Activated CD4-positive, alpha-beta T cell treated with anti-CD3 and anti-CD28 coated beads, Interleukin-2, amount 10 ng/mL, durations not matched to agents 24 days and 14 days (primary cell): ENCODE results near the gene OR1D5. TPM values are rescaled to one million over a fixed set of nuclear protein-coding genes. Genes with fewer than 3 reads are reported as not detected.
"Not testable (repeated sequence)": the region's sequence is repeated elsewhere in the genome, so short reads cannot be mapped to it uniquely, and the experiment has no call there.

Source experiments
- DNase-seq: peaks from one replicate; pipeline ENCODE4 v3.0.0; 2022
- H3K27ac Mint-ChIP-seq: one replicate; pipeline ENCODE4 v1.8.0; 2022; ENCODE audit warnings: mild to moderate bottlenecking, mixed read lengths
- H3K27me3 Mint-ChIP-seq: one replicate; pipeline ENCODE4 v1.8.0; 2022; ENCODE audit warnings: mixed read lengths
- H3K36me3 Mint-ChIP-seq: one replicate; pipeline ENCODE4 v1.8.0; 2022; ENCODE audit warnings: low read depth, mild to moderate bottlenecking, mixed read lengths
- H3K4me1 Mint-ChIP-seq: one replicate; pipeline ENCODE4 v1.8.0; 2021; ENCODE audit warnings: mixed read lengths
- H3K4me3 Mint-ChIP-seq: one replicate; pipeline ENCODE4 v1.8.0; 2022; ENCODE audit warnings: mild to moderate bottlenecking, moderate library complexity, mixed read lengths
- H3K9me3 Mint-ChIP-seq: one replicate; pipeline ENCODE4 v1.8.0; 2021; ENCODE audit warnings: mixed read lengths
- intact Hi-C: fragments of 100-400 bp; cut with micrococcal nuclease; formaldehyde crosslinking; loops from one replicate; pipeline ENCODE4 v1.15.1; 2023
- total RNA-seq: library from RNA; stranded (reverse); gene quantifications from 2 replicates; pipeline ENCODE4 v1.2.3, GENCODE V29; 2022

OR1D5 gene
- total RNA-seq, 1 donor from 2014 or later = not detected

DNA sequence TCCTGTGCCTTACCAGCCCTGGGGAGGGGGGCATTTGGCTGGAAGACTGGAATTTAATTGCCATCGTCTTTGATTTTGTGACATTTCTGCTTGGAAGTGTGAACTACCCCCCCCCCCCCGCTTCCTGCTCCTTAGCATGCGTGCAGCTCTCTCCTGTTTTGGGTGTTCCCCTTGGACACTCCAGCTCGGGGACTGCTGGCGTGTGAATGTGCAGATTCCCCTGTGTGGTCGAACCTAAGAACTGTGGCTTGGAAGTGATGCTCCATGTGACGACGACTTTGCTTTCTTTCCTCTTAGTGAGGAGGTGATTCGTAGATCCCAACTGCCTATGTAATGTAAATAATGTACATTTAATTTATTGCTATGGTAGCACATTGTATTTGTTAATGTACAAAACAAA lies 26.1 kb downstream of the OR1D5 start:
- Mint-ChIP-seq H3K4me1 (no peaks in the 10 kb centered on the region), H3K9me3 (no peaks in the 10 kb centered on the region), H3K27ac (no peak overlapping the region), H3K36me3 (no peaks in the 10 kb centered on the region), H3K27me3 (no peaks in the 10 kb centered on the region), H3K4me3 (no peak overlapping the region)
- intact Hi-C loops = no loop called here
- peak; percentile 34 for DNase-seq

DNA sequence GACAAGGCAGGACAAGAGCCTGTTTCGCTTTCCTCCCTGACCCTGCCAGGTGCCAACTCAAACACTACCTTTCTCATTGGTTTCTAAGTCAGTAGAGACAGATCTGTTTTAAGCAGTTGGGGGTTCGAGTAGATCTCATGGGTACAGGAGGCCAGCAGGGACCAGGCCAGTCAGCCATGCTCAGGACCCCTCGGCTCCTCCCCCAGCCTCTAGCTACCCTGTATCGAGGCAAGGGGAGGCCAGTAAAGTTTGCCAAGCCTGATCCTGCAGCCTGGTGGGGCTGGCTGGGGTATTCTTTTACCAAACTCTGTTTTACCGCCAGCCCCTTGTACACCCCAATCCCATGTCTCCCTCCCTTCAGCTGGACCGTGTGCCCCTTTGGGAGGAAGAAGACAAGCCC lies 26.6 kb downstream of the OR1D5 start:
- intact Hi-C loops = no loop called here
- no peak overlapping the region for H3K27ac Mint-ChIP-seq
- no peaks in the 10 kb centered on the region for H3K9me3 Mint-ChIP-seq
- H3K4me3 Mint-ChIP-seq = no peak overlapping the region
- peak; percentile 40 for DNase-seq
- no peaks in the 10 kb centered on the region for H3K36me3 Mint-ChIP-seq
- H3K4me1 Mint-ChIP-seq = no peaks in the 10 kb centered on the region
- H3K27me3 Mint-ChIP-seq = no peaks in the 10 kb centered on the region

DNA sequence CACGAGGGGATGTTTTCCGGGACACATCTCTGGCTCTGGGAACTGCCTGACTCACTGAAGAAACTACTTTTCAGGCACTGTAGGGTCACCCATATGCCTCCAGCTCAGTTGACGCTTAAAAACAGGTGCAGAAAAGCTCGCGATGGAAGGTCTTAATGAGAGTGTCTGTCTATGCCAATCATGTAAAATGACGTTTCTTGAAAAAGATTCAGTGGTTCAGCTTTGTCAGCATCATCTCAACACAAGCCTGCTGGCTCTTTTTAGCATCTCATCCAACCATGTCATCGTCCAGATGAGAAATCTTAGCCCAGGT lies 27.5 kb downstream of the OR1D5 start:
- H3K4me1 Mint-ChIP-seq = no peaks in the 10 kb centered on the region
- H3K27ac Mint-ChIP-seq = no peak overlapping the region
- peak; percentile 44 for DNase-seq
- H3K27me3 Mint-ChIP-seq = no peaks in the 10 kb centered on the region
- no peaks in the 10 kb centered on the region for H3K36me3 Mint-ChIP-seq
- no peaks in the 10 kb centered on the region for H3K9me3 Mint-ChIP-seq
- no peak overlapping the region for H3K4me3 Mint-ChIP-seq
- intact Hi-C loops = no loop called here

DNA sequence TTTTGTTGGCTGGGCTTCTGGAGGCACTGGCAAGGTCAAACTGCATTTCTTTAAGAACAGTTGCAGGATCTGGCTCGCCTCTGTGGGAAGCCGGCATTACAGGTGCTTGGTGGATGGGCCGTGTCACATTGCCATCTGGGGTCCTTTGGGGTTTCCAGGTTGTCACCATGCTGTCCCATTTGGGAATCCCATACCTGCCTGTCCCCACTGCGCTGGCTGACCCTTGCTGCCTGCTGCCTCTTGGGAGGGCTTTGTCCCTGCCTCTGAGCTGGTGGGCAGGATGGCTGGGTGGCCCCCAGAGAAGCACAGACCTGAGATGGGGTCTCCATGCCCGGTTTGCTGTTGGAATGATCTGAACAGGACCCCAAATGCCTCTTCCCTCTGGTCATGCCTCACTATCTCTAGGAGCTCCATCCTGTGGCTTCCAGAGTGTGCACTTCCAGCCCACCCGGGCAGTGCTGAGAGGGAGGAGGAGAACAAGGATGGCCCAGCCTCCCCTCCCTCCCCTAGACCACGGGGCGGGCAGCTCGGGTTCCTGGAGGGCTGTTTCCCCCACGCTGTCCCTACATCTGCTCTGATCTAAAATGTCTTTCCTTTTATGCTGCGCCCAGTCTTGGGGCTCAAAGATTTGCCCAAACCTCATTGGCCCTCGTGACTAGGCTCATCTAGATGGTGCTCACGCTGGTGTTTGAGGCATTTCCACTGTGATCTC lies 28.0 kb downstream of the OR1D5 start:
- DNase-seq = peak; percentile 48
- Mint-ChIP-seq H3K4me3 (no peak overlapping the region), H3K27ac (no peak overlapping the region), H3K9me3 (no peaks in the 10 kb centered on the region), H3K36me3 (no peaks in the 10 kb centered on the region), H3K27me3 (no peaks in the 10 kb centered on the region), H3K4me1 (no peaks in the 10 kb centered on the region)
- intact Hi-C loops = no loop called here

DNA sequence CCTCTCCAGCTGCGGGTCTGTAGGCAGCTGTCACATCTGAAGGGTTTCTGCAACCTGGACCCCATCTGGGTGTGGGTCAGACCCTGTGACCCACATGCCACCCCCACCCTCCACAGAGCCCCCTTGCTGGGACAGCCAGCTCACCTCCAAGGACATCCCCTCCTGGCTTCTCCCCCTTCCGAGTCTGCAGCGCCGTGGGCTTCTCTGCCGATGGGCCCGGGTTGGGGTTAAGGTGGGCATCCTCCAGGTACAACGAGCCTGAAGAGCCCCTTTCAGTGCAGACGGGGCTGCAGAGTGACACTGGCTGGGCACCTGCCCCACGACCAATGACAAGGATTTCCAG lies 28.9 kb downstream of the OR1D5 start:
- no peaks in the 10 kb centered on the region for H3K9me3 Mint-ChIP-seq
- no peak for DNase-seq
- H3K27me3 Mint-ChIP-seq = no peaks in the 10 kb centered on the region
- H3K36me3 Mint-ChIP-seq = no peaks in the 10 kb centered on the region
- H3K27ac Mint-ChIP-seq = no peak overlapping the region
- no peaks in the 10 kb centered on the region for H3K4me1 Mint-ChIP-seq
- no peak overlapping the region for H3K4me3 Mint-ChIP-seq
- intact Hi-C loops = no loop called here

DNA sequence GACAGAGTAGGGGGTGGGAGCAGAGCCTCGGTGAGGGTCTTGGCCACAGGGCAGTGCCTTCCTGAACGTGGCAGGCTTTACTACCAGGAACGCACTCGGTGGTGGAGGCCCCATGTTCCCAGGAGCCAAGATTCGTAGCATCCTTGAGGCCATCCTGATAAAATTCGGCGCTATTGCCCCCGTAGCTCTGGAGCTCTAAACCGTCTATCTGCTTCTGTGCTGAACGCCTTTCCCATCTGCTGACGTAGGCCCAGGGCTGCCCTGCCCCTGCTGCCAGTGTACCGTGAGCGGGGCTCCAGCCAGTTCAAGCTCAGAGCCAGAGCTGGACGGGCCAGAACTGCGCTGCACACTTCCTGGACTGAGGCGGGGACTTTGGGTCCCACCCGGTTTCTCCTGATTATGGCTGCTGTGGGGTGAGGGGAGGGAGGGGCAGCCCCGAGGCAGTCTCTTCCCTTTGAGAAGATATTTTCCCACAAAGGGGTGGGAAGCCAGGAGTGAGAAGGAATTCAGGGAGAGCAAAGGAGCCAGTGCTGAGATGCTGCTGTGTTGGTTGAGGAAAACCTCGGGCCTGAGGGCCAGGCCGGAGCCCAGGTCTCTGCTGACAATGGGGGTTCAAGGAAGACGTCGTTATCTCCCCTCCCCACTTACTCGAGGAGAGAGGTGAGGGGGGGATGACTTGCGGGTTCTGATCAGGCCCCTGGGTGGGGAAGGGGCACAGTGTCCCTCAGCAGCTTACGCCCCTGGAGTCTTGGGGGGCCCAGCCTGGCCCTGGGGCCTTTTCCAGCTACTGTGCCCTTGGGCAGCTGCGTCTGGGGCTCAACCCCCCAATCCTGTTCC lies 29.4 kb downstream of the OR1D5 start:
- H3K4me1 Mint-ChIP-seq = no peaks in the 10 kb centered on the region
- H3K9me3 Mint-ChIP-seq = no peaks in the 10 kb centered on the region
- peaks cover 2% of the 10 kb centered on the region for H3K36me3 Mint-ChIP-seq
- no peak overlapping the region for H3K27ac Mint-ChIP-seq
- H3K27me3 Mint-ChIP-seq = no peaks in the 10 kb centered on the region
- no peak overlapping the region for H3K4me3 Mint-ChIP-seq
- intact Hi-C loops = no loop called here
- peak; percentile 48 for DNase-seq

DNA sequence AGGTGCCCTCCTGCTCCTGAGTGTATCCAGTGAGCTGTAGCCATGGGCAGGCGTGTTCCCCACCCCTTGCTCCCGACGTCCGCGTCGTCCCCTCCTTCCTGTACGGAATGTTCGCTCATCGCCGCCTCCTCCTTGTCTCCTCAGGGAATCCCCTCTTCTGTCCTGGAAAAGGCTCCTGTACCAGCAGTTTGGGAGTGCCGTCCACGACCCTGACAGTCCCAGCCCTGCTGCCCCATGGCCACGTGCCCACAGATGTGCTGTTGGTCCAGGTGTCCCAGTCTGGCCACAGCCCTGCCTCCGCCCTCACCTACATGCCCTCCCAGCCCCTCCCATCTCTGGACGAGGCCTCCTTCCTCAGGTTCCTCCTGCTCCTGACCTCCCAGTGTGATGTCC lies 30.2 kb downstream of the OR1D5 start:
- H3K4me3 Mint-ChIP-seq = no peak overlapping the region
- H3K36me3 Mint-ChIP-seq = peaks cover 2% of the 10 kb centered on the region
- no peak overlapping the region for H3K27ac Mint-ChIP-seq
- no peaks in the 10 kb centered on the region for H3K9me3 Mint-ChIP-seq
- intact Hi-C loops = no loop called here
- peak; percentile 47 for DNase-seq
- no peaks in the 10 kb centered on the region for H3K27me3 Mint-ChIP-seq
- H3K4me1 Mint-ChIP-seq = no peaks in the 10 kb centered on the region

DNA sequence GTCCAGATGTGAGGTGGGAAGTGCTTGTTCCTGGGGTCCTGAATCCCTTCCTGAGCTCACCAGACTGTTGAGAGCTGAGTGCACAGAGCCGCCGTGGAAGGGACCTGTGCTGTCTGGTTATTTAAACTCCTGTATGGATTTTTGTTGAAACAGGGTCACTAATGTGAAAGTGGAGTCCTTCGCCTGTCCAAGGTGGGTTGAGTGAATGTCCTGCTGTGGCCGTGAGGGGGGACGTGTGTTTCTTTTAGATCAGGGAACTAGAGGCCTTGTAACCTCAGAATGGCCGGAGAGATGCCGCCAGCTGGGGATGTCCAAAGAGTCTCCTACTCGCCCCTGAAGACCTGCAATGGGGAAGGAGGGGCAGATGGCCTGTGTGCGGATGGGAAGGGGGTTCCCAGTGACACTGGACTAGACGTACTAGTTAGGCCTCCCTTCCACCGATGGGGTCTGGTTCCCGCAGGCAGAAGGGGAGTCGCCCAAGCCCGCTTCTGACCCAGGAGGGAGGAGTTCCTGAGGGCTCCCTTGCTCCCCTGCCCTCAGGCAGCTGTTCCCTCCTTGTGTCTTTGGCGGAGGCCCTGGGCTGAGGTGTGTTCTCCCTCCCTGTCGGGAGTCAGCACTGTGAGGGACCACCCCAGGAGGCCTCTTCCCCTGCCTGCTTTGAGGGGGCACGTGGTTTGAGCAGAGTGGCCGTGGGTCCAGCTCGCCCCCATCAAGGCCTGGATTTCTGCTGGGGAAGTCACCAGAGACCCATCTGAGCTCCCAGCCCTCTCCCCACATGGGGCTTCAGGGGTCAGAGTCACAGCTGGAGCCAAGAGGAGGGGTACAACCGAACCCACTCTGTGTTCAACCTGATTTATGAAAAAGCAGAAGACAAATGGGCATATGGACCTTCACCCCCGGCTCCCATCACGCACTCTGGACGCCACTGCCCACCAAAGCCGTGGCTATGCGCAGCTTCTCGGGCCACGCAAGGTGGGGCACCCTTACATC lies 30.9 kb downstream of the OR1D5 start:
- Mint-ChIP-seq H3K4me1 (no peaks in the 10 kb centered on the region), H3K9me3 (no peaks in the 10 kb centered on the region), H3K4me3 (no peak overlapping the region), H3K36me3 (peaks cover 2% of the 10 kb centered on the region), H3K27me3 (no peaks in the 10 kb centered on the region), H3K27ac (no peak overlapping the region)
- intact Hi-C loops = no loop called here
- no peak for DNase-seq

DNA sequence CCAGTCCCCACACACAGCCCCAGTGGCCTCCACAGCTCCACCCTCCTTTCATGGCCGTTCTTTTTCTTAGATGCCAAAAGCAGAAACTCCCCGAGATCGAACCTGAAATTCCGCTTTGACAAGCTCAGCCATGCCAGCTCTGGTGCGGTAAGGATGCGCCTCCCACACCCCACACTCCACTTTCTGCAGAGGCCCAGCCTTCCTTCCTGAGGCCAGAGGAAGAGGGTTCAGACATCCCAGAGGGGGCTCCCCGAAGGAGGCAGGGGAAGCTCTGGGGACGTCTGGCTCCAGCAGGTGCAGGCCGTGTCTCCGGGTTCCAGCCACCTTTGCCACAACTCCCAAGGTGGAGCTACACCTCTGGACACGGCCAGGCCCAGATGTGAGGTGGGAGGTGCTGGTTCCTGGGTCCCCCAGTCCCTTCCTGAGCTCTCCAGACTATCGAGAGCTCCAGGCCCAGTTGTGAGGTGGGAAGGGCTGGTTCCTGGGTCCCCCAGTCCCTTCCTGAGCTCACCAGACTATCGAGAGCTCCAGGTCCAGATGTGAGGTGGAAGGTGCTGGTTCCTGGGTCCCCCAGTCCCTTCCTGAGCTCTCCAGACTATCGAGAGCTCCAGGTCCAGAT lies 32.4 kb downstream of the OR1D5 start:
- H3K4me3 Mint-ChIP-seq, H3K36me3 Mint-ChIP-seq, H3K4me1 Mint-ChIP-seq, H3K9me3 Mint-ChIP-seq, H3K27me3 Mint-ChIP-seq, H3K27ac Mint-ChIP-seq, intact Hi-C loops, DNase-seq: not testable (repeated sequence)

DNA sequence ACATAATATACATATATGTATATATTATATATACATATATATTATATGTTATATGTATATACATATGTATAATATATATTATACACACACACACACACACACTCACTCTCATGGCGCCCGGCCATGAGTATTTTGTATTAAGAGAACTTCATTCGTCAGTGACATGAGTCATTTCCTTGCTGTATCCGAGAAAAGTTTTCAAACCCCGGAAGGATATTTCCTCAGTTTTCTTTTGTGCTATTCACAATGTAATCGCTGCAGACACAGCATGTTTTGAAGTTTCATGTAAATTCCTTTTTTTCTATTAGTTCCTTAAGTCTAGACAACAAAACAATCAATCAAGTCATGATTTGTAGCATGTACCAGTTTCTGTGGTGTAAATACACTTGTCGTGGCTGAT lies 33.3 kb downstream of the OR1D5 start:
- no peak for DNase-seq
- Mint-ChIP-seq H3K9me3 (no peaks in the 10 kb centered on the region), H3K27me3 (no peaks in the 10 kb centered on the region), H3K4me3 (no peak overlapping the region), H3K36me3 (peaks cover 2% of the 10 kb centered on the region), H3K4me1 (no peaks in the 10 kb centered on the region), H3K27ac (no peak overlapping the region)
- intact Hi-C loops = no loop called here

DNA sequence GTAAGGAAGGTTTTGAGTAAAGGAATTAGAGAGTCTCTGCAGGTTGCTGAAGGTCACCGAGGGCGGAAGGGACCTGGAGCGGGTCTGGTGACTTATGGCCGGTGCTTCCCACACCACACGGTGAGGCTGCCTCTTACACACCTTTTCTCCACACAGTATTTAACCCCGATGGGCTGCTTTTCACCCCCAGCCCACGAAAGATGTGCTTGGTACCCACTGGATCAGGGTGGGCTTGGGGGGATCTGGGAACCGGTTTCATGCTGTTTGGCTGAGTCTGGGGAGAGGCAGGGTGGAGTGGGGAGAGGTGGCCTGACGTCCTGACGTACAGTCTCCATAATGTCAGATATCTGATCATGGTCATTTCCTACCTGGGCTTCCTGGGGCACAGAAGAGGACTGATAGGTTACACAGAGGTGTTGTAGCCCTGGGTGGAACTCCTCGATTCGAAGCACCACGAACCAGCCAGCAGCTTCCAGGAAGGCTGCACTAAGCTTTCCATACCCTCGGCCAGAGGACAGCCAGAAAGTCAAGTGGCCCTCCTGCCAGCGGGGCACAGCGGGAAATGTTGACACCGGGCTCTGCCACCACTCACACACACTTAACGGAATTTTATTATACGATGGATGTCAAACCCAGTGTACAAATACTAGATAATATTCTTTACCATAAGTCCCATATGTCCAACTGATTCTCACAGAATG lies 34.0 kb downstream of the OR1D5 start:
- intact Hi-C loops = no loop called here
- Mint-ChIP-seq H3K27ac (no peak overlapping the region), H3K4me3 (no peak overlapping the region), H3K36me3 (peaks cover 2% of the 10 kb centered on the region), H3K27me3 (no peaks in the 10 kb centered on the region), H3K9me3 (no peaks in the 10 kb centered on the region), H3K4me1 (no peaks in the 10 kb centered on the region)
- no peak for DNase-seq

DNA sequence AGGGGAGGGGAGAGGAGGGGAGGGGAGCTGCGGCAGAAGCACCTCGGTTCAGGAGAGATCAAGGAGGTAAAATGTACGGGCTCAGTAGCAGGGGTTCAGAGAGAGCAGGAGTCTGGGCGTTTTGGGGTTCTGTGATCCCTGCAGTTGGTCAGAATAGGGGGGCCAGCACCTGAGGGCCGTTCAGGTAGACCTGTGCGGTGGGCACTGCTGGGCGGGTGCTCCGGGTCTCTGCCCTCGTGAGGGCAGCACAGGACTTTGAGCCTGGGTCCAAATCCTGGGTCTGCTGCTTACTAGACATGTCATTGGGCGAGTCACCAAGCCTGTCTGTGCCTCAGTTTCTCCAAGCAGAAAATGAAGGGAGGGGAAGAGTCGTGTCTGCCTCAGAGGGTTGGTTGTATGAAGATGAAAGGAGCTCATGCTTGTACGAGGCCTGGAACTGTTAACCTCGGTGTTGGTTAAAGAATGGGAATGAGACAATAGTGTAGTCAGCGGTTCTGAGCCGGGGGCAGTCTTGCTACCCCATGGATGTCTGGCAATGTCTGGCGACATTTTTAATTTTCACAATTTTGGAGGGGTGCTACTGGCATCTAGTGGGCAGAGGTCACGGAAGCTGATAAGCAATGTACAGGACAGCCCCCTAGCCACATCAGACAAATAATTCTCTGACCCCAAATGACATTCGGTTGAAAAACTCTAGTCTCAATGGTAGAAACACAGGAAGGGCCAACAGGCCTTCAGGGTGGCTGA lies 35.4 kb downstream of the OR1D5 start:
- no peak overlapping the region for H3K27ac Mint-ChIP-seq
- H3K4me3 Mint-ChIP-seq = no peak overlapping the region
- H3K27me3 Mint-ChIP-seq = no peaks in the 10 kb centered on the region
- H3K36me3 Mint-ChIP-seq = peaks cover 8% of the 10 kb centered on the region
- H3K4me1 Mint-ChIP-seq = no peaks in the 10 kb centered on the region
- DNase-seq = no peak
- intact Hi-C loops = no loop called here
- peaks cover 4% of the 10 kb centered on the region for H3K9me3 Mint-ChIP-seq
